GDM1 (cell line): ENCODE results near the gene PSMG2.
A peak's percentile ranks its signal among the peaks of the same experiment; 100 is the strongest.
"Not testable (repeated sequence)": the region's sequence is repeated elsewhere in the genome, so short reads cannot be mapped to it uniquely, and the experiment has no call there.

Source experiments
- DNase-seq: peaks from one replicate; lab custom pipeline; 2025; lab: John Stamatoyannopoulos, UW

PSMG2 gene

GRCh38 chr18:12722731-12723130 is 19.9 kb downstream of the PSMG2 start:
- DNase-seq: no peak

GRCh38 chr18:12726331-12726730 is 23.5 kb downstream of the PSMG2 start:
- no peak for DNase-seq

GRCh38 chr18:12726774-12727550 is 24.1 kb downstream of the PSMG2 start:
- DNase-seq: peak; percentile 34

GRCh38 chr18:12737243-12737902 is 34.5 kb downstream of the PSMG2 start:
- DNase-seq: no peak

- DNase-seq: no peak
These were observed 38.5 kb downstream of the PSMG2 start for GRCh38 chr18:12741351-12741750.

GRCh38 chr18:12742453-12742852 is 39.6 kb downstream of the PSMG2 start:
- DNase-seq: no peak

- no peak for DNase-seq
These were observed 41.3 kb downstream of the PSMG2 start for GRCh38 chr18:12744103-12744502.

- DNase-seq: no peak
These were observed 42.4 kb downstream of the PSMG2 start for GRCh38 chr18:12745095-12745795.

GRCh38 chr18:12747530-12748315 is 44.9 kb downstream of the PSMG2 start:
- no peak for DNase-seq

GRCh38 chr18:12748671-12749070 is 45.8 kb downstream of the PSMG2 start:
- no peak for DNase-seq

GRCh38 chr18:12749121-12749520 is 46.3 kb downstream of the PSMG2 start:
- no peak for DNase-seq

GRCh38 chr18:12750076-12750714 is 47.4 kb downstream of the PSMG2 start:
- no peak for DNase-seq

GRCh38 chr18:12750715-12751502 is 48.1 kb downstream of the PSMG2 start:
- no peak for DNase-seq

- no peak for DNase-seq
These were observed 48.7 kb downstream of the PSMG2 start for GRCh38 chr18:12751503-12751884.

- no peak for DNase-seq
These were observed 49.0 kb downstream of the PSMG2 start for GRCh38 chr18:12751891-12752290.

GRCh38 chr18:12754511-12754910 is 51.7 kb downstream of the PSMG2 start:
- DNase-seq: no peak

GRCh38 chr18:12755606-12756005 is 52.8 kb downstream of the PSMG2 start:
- not testable (repeated sequence) for DNase-seq

- not testable (repeated sequence) for DNase-seq
These were observed 53.9 kb downstream of the PSMG2 start for GRCh38 chr18:12756619-12757239.

- DNase-seq: not testable (repeated sequence)
These were observed 55.7 kb downstream of the PSMG2 start for GRCh38 chr18:12758566-12758965.

GRCh38 chr18:12765126-12765525 is 62.3 kb downstream of the PSMG2 start:
- no peak for DNase-seq
